ENCODE results near the gene DNASE2B.

DNA sequence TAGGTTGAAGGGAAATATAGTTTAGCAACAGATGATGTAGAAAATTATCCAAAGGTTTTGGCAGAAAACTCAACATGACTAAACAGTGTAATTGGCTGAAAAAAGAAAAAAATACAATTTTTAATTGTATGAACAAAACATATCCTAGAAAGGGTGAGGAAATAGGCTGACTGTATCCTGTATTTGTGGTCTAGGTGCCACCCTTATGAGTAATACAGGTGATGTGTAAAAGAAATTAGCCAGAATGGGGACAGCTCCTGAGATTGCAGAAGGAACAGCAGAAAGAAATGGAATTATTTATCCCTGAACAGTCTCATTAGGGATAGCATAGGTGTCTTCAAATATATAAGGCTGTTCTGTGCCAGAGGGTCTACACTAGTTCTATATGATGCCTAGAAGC, 24.6 kb downstream of the DNASE2B start:
- TF ChIP-seq, protein P1, sequence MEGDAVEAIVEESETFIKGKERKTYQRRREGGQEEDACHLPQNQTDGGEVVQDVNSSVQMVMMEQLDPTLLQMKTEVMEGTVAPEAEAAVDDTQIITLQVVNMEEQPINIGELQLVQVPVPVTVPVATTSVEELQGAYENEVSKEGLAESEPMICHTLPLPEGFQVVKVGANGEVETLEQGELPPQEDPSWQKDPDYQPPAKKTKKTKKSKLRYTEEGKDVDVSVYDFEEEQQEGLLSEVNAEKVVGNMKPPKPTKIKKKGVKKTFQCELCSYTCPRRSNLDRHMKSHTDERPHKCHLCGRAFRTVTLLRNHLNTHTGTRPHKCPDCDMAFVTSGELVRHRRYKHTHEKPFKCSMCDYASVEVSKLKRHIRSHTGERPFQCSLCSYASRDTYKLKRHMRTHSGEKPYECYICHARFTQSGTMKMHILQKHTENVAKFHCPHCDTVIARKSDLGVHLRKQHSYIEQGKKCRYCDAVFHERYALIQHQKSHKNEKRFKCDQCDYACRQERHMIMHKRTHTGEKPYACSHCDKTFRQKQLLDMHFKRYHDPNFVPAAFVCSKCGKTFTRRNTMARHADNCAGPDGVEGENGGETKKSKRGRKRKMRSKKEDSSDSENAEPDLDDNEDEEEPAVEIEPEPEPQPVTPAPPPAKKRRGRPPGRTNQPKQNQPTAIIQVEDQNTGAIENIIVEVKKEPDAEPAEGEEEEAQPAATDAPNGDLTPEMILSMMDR (IDR thresholded peaks at IDR 0.05; ENCODE audit: extremely low read depth in 1 of 2, insufficient read depth in 1 of 2, low read depth in 1 of 2, low read length in 2 of 2) = no peak
- TF ChIP-seq POLR2AphosphoS5 (IDR thresholded peaks at IDR 0.05; ENCODE audit: insufficient read depth, low read depth, low read length) (no peak), EZH2 (IDR thresholded peaks at IDR 0.05; ENCODE audit: borderline replicate concordance, low read depth, low read length, severe bottlenecking) (no peak), POLR2A (IDR thresholded peaks at IDR 0.05; ENCODE audit: low read depth, low read length) (no peak), MYC (IDR thresholded peaks at IDR 0.05; ENCODE audit: low read depth, low read length) (no peak), JUN (IDR thresholded peaks at IDR 0.05; ENCODE audit: borderline replicate concordance, insufficient read depth, insufficient read length, low read depth) (no peak)
- TF ChIP-seq, protein P2, sequence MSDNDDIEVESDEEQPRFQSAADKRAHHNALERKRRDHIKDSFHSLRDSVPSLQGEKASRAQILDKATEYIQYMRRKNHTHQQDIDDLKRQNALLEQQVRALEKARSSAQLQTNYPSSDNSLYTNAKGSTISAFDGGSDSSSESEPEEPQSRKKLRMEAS (IDR thresholded peaks at IDR 0.05; ENCODE audit: insufficient read depth, insufficient read length) = no peak
